RWPE1 (cell line): ENCODE data around the gene BOD1L1.
A peak's percentile ranks its signal among the peaks of the same experiment; 100 is the strongest.

ENCODE experiments used
- CTCF ChIA-PET: fragments of 350-600 bp; sonication (Branson Sonifier 250); formaldehyde crosslinking; extraction: SDS; loops from one replicate; lab custom pipeline; 2021; lab: Yijun Ruan, JAX
- POLR2A ChIA-PET: fragments of 400-600 bp; formaldehyde crosslinking; extraction: SDS; loops from one replicate; lab custom pipeline; 2020; ENCODE audit warnings: antibody characterized with exemption; ENCODE audit not compliant: low non-redundant PET; lab: Yijun Ruan, JAX
- DNase-seq: peaks from one replicate; pipeline ENCODE4 v3.0.0; 2012; ENCODE audit warnings: low spot score
- H3K27ac ChIP-seq: fragments of 450-650 bp; 2 replicates; pipeline ENCODE4 v1.5.1; 2017
- TF ChIP-seq, protein P1 (sequence below): fragments of 450-650 bp; conservative IDR thresholded peaks from 2 replicates; pipeline ENCODE4 v1.5.1; 2017; ENCODE audit warnings: low read depth, mild to moderate bottlenecking

Gene BOD1L1

DNA sequence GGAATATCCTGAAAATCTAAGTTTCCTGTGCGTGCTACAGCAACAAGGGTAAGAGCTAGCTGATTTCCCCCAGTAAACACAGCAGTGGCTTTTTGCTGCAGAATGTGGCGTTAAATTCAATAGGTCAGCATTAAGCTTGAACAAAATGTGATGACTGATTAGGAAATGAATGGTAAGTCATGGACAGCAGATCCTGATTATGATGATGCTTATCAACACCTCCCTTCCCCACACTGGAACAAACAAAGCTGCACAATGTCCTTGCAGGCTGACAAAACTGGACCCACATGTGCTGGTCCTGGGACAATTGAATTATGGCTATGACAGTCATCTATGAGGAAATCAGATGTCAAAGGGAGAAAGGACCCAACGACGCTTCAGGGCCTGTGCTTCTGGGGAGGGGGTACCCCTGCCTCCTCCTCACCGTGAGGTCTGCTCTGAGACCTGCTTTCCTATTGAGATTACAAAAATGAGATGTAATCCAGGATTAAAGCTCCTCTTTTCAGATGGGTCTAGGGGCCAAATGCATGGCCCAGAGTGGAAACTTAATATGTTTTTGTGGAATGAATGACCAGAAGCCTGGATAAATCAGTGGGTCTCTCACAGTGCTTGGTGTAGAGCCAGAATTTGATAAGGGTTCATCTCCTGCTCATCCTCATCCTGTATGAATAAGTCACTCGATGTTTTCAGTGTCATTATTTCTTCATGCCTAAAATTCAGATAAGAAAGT is 32.0 kb upstream of the BOD1L1 start:
- TF ChIP-seq, protein P1, sequence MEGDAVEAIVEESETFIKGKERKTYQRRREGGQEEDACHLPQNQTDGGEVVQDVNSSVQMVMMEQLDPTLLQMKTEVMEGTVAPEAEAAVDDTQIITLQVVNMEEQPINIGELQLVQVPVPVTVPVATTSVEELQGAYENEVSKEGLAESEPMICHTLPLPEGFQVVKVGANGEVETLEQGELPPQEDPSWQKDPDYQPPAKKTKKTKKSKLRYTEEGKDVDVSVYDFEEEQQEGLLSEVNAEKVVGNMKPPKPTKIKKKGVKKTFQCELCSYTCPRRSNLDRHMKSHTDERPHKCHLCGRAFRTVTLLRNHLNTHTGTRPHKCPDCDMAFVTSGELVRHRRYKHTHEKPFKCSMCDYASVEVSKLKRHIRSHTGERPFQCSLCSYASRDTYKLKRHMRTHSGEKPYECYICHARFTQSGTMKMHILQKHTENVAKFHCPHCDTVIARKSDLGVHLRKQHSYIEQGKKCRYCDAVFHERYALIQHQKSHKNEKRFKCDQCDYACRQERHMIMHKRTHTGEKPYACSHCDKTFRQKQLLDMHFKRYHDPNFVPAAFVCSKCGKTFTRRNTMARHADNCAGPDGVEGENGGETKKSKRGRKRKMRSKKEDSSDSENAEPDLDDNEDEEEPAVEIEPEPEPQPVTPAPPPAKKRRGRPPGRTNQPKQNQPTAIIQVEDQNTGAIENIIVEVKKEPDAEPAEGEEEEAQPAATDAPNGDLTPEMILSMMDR = no peak
- CTCF ChIA-PET = interaction anchor here (0.6 kb wide), 1 partner anchor 807 kb away, joined by 3 read pairs; no protein-coding TSS in a partner anchor
- no peak for DNase-seq
- POLR2A ChIA-PET = no interaction called here
- H3K27ac ChIP-seq = no peak overlapping the region

DNA sequence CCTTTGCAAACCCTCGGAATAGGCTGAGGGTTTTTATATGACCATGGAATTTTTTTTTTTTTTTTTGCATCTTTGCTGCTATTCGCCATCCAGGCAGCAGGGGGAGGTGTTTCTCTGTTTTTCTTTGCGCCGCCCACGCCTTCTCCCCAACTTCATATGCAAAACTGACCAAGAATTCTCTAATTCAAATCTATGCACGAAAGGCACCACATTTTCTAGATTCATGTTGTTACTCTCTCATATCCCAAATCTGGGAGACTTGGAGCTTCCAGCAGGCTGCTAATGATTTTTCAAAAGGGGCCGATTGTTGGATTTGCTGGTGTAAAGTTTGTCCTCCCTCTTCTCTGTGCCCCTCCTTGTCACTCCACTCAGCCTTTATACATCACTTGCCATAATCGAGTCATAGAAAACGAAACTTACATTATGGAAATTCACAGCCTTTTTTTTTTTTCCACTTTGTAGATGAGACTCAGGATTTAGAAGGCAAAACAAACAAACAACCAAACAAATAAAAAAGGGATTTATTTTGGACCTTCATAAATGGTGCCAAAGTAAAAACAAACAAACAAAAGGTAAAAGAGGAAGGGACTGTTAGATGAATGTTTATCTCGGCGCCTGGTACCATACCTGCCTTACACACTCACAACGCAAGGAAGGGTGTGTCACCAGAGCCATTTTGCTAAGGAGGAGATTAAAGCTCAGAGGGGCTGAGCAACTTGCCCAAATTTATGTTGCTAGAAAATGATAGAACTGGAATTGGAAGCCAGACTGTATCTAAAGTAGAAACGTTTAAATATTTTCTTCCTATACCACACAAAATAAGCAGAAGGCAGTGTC is 29.3 kb upstream of the BOD1L1 start:
- TF ChIP-seq, protein P1 = peak; percentile 77
- ChIA-PET CTCF (interaction anchor here (0.7 to 0.8 kb wide), 3 partner anchors 16 to 512 kb away, joined by 3 to 6 read pairs (median 5); no protein-coding TSS in a partner anchor), POLR2A (no interaction called here)
- no peak overlapping the region for H3K27ac ChIP-seq
- DNase-seq = peak; percentile 38

DNA sequence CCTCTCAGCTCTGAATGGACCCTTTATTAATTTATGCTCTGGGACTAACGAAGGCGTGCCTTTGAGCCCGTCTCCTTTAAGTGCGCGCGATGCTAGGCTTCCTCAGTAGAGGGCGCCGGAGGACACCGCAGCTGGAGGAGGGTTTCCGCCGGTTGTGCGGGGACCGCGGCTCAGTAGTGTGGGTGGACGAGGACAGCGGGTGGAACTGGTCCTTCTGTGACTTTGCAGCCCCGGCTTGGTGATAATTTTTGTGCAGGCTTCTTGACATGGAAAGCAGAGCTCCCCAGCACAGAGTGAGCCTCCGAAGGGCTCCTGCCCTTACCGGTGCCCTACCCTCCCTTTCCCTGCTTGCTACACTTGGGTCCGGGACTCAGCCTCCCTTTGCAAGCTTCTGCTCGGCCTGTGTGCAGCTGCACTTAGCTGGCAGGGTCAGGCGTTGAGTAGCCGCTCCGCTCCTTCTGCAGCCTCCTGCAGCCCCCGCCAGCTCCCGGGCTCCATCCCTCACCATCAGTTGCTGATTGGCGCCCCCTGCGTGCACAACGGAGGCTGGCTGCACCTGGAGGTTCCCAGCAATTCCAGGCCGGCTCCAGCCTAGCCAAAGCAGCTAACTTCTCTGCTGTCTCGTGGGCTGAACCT is 26.8 kb upstream of the BOD1L1 start:
- TF ChIP-seq, protein P1 = peak; percentile 95
- ChIA-PET POLR2A (no interaction called here), CTCF (interaction anchor here (0.5 to 1.1 kb wide), 10 partner anchors 14 to 1518 kb away, joined by 3 to 4 read pairs (median 4); no protein-coding TSS in a partner anchor)
- H3K27ac ChIP-seq = peak overlapping the region; percentile 45
- peak; percentile 46 for DNase-seq

DNA sequence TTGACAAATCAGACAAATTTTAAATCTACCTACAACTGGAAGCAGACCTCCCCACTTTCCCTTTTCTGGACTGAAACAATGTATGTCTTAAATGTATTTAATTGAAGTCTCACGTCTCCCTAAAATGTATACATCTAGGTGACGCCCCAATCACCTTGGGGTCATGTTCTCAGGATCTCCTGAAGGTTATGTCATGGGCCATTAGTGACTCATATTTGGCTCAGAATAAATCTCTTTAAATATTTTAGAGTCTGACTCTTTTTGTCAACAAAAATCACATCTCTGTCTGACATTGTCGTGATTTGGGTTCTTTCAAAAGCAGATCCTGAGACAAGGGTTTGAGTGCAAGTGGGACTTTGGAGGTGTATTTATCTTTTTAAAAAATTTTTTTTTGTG is 26.2 kb upstream of the BOD1L1 start:
- ChIA-PET CTCF (interaction anchor here (0.5 to 1.1 kb wide), 8 partner anchors 13 to 1519 kb away, joined by 3 to 4 read pairs (median 4); no protein-coding TSS in a partner anchor), POLR2A (no interaction called here)
- TF ChIP-seq, protein P1 = no peak
- no peak overlapping the region for H3K27ac ChIP-seq
- DNase-seq = no peak

DNA sequence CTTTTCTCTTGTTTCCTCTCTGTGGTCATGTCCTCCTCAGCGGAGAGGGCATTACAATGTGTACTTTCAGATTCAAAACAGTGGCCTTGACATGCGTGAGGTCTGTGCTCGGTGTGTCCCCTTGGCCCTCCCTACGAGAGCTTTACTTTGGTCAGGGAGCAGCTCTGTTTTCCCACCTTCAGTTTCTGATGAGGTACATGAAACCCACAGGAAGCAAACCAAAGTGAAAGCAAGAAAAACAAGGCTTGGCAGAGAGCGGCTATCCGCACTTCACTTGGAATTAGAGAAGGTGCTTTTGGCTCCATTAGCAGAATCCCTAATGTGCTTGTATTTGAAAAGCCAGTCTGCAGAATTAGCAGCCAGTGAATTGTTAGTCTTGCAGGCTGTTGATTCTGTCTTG is 19.5 kb upstream of the BOD1L1 start:
- TF ChIP-seq, protein P1 = no peak
- no peak overlapping the region for H3K27ac ChIP-seq
- POLR2A ChIA-PET = no interaction called here
- DNase-seq = no peak
- CTCF ChIA-PET = no interaction called here

DNA sequence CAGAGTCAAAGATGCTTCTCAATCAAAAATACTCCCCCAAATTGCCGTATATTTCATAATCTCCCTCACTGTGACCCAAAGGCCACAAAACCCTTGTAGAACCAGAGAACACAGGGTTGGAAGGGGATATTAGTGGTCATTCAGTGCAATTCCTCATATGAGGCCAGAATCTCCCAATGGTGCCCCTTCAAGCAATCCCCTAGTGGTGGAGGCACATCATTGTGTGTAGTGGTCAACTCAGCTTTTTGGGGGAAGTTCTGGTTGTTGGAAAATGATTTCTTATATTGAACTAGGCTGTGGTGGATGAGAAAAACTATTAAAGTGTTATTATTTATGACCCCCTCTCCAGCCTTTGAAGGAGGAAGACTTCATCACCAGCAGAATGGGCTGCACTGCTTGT is 17.6 kb upstream of the BOD1L1 start:
- TF ChIP-seq, protein P1 = no peak
- POLR2A ChIA-PET = no interaction called here

More for the DNA sequence above, 17.6 kb upstream of the BOD1L1 start:
- CTCF ChIA-PET = no interaction called here
- DNase-seq = no peak
- H3K27ac ChIP-seq = no peak overlapping the region
